ENCODE measurements around the gene RETREG2.

- TF ChIP-seq ZFP30 (CRISPR knock-in tag; IDR thresholded peaks at IDR 0.05) (no peak), TOX (CRISPR knock-in tag; IDR thresholded peaks at IDR 0.05; ENCODE audit: borderline replicate concordance) (no peak)
Observed at GRCh38 chr2:219214786-219215185, 36.7 kb downstream of the RETREG2 start.

Measured in SK-N-SH treated with all-trans-retinoic acid at 6 μM for 48 hours (cell line).